Suppressor macrophage (primary cell): ENCODE results near the gene GDNF.

Source experiments
- DNase-seq, 4 experiments: peaks; one replicate each; pipeline ENCODE4 v3.0.0-alpha.2; 2020 to 2022

Gene GDNF

DNA sequence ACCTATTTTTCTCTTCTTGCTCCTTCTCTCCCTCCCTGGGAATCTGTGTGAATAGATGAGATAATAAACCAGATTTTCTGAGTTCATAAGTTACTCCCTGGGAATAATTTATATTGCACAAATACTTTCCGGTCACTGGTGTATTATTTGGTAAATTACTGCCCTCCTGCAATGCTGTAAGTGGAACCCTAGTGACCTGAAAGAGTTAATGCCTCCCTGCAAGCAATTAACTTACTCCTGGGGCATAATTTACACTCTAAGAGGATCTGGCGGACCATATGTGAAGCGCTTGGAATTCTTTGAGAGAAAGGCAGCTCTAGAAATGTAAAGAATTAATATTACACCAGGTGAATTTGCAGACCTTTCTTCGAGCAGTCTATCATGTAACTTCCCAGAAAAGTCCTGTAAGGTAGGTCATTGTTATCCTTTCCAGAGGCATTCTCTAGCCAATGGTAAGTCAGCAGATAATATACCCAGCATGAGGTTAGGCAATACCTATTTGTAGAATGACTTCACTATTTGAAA is 7.0 kb upstream of the GDNF start:
- no peak for DNase-seq

DNA sequence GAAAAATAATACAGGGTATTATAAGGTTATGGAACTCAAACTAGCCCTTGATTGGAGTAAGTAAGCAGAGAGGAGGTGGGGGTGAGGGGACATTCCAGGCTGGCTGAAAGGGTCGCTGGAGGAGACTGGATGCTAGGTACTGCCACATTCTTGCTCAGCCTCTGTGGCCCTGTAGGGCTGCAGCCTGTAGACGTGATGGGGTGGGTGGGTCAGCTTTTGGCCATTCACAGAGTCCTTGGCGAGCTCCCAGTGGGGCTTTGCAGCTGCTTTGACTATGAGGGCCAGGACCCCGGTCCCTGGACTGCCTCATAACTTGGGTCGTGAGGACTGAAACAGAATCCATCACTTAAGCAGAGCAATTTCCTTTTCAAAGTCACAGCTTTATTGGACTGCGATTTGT is 4.2 kb upstream of the GDNF start:
- no peak for DNase-seq

DNA sequence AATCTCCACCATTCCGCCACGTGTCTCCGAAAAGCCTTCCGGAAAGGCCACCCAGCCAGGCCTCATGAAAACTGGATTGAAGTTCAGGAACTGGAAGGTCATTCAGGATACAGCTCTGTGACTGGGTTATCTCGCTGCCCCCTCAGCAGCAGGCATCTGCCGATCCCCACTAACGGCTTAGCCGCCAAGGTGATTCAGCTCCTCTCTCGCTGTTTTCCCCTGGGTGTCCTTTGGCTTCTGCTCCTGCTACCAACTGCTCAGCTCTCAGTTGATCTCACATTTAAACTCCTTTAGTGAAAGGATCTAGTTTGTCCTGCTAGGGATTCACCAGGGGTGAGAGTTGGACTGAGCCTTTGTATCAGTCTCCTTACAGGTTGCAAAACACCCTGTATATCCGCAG is 2.2 kb upstream of the GDNF start:
- DNase-seq: no peak

DNA sequence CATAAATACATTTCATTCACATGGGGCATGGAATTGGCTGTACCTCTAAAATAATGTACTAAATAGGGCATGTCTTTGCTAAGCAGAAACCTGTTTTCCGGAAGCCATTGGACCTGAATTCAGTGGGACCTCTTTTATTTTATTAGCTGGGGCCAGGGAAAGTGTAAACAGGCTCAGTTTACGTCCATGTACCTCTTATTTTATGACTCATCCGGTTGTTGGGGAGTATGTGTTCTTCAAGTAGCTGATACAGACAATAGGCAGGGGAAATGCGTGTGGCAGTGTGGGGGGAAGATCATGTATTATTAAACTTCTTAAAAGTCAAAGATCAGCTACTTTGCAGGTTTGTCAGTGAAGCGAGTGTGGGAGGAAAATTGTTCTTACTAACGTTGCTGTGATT is 1.4 kb upstream of the GDNF start:
- no peak for DNase-seq

DNA sequence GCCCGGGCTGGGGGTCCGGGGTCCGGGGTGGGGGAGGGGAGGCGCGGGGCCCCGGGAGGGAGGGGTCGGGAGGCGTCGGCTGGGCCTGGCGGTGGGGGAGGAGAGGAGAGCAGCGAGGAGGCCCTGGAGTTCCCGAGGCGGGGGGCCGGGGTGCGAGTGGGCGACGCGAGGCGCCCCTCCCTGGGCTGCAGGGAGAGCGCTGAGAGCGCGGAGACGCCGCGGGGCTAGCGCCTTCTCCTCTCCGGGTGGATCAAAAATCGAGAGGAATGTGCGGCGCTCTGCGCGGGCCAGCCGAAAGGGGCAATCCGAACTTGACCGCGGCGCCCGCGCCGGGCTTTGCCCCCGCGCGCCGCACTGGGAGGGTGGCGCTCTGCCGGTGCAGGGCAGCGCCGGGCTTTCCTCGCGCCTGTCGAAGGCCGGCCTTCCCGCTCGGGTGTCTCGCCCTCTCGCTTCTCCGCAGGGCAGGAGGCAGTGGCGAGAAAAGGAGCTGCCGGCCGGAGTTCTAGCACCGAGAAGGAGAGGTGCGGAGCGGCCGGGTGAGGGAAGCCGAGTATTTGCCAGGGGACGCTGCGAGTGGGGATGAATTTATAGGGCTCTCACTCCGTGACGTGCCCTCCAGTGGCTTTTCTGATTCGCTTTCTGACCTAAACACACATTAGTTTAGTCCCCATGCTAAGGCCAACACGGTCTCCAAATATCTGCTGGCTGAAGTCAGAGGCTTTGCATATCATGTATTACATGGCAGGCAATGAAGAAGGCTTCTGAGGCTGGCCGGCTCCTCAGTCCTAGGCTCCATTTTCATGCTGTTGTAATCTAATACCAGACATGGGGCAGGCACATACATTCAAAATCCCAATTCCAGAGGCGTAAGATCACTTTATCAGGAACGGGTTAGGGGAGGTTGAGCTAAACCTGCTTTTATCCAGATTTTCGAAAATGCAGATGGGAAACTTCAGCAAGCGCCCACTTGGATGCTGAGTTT is 503 bp upstream of the GDNF start:
- peak in 1 of 4 experiments; percentile 17 for DNase-seq

DNA sequence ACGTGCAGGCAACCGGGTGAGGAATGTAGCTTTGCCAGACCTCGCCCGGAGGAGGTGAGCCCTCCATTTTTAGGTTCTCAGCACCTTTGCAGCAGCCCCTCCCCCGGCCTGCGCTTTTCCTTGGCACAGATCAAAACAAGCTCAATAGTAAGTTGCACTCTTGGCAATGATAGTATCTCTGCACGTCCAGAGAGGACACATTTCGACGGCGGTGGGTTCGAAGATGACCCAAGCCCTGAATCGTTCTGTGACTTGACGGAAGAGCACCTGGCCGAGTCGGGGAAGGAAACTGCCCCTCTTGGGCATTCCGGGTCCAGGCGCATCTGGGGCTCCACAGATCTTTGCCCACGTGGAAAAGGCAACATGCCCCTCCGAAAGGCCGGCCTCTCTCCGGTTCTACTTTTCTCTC is 904 bp downstream of the GDNF start:
- DNase-seq: no peak

DNA sequence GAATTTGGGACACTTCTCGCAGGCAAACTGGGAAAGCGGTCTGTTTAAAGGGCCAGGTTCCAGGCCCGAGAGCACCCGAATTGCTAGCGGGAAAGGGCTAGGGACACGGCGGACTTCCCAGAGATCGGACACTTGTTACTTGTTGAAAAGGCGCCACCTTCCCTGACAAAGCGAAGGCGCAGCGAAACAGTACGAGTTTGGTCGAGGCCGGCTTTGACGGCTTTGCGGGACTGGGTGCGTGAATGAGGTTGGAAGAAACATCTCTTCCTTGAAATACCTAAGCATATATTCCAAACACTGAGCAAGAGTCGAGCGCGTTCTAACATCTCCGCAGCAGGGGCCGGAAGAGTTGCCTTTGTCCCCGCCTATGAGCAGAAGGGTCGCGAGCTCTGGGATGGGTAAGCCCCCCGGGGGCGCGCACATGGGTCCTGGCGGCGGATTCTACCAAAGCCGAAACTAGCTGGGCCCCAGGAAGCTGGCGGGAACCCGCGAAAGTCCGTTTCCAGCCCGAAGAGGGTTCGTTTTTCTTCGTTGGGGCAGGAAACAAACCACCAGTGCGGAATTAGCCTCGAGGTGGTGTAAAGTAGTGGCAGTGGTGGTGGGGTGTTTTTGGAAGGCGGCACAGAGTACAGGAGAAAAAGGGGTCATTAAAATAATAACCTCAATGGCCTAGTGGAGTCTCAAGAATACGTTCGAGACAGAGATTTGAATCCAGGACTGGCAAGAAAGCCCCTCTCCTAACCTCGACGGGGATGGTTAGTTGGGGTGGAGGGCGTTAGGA is 1.5 kb downstream of the GDNF start:
- DNase-seq: peak in 2 of 4 experiments; percentile 17 to 19

DNA sequence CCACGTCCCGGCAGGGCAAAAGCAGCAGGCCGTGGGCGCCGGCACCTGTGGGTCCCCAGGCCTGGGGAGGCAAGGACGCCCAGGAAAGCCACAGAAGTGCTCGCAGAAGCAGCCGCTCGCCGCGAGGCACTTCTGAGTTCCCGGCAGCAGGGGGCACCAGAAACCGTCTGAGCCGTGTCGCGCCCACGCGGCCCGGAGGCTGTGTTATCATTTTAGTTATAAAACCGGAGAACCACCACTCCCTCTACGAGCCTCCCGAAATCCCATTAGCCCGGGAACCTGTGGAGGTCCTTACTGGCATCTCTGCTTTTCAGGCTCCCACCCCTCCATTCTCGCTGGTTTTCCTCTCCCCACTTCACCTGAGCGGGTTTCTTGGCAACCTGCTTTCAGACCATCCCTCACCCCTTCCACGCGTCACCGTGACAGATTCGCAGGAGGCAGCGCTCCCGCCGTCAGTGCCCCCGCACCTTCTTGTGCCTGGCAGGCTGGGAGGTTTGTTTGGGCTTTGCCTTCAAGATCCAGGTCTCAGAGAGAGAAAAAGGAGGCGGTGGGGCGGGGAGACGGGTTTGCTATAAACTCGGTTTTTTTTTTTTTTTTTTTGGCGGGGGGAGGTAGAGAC is 2.3 kb downstream of the GDNF start:
- DNase-seq: peak; percentile 75 to 89 (median 86)

DNA sequence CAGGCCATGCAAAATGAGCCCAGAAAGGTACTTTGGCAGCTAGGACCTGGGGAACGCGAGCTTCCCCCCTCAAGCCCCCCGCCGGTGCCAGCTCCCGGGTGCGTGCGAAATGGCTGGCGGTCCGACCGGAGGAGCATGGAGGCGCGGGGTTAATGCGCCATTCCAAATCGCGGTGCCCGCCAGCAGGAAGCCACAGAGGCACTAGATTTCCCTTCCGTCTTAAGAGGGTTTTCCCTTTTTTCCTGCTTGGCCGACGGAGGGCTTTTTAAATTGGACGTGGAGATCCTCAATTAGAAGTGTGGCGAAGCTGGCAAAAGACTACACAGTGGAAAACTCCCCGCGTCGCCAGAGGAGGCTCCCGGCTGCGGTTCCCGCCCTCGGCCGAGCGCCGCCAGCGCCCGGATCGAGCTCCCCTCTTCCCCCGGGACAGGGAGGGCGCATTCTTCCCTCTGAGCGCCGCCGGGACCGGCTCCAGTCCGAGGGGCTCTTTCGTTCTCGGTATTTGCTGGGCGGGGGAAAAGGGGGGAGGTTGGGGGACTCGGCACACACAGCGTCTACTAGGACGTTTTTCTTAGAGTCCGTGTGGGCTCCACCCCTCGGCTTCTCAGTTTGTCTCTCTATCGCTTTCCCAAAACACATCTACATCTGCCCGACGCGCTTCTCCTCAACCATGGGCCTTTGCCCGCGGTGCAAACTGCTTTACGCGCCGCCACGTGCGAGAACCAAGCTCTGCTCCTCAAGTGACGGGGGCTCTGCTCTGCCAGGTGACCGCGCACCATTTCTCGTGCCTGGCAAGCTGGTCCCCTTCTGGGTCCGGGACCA is 3.0 kb downstream of the GDNF start:
- peak in 3 of 4 experiments; percentile 3 to 29 (median 9) for DNase-seq

DNA sequence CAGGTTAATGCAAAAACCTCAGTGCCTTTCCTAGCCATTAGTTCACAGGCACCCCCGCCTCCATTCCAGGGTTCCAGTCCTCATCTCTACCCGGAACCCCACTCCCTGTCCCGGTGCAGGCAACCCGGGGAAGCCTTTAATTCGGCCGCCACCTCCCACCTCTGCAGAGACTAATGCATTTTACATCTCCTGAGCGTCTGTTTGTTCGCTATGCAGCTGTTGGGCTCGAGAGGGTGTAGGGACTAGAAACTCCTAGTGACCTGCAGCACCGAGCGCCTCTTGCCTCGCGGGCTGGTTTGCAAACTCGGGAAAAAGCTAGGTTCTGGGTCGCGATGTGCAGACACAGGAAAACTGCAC is 3.6 kb downstream of the GDNF start:
- no peak for DNase-seq

DNA sequence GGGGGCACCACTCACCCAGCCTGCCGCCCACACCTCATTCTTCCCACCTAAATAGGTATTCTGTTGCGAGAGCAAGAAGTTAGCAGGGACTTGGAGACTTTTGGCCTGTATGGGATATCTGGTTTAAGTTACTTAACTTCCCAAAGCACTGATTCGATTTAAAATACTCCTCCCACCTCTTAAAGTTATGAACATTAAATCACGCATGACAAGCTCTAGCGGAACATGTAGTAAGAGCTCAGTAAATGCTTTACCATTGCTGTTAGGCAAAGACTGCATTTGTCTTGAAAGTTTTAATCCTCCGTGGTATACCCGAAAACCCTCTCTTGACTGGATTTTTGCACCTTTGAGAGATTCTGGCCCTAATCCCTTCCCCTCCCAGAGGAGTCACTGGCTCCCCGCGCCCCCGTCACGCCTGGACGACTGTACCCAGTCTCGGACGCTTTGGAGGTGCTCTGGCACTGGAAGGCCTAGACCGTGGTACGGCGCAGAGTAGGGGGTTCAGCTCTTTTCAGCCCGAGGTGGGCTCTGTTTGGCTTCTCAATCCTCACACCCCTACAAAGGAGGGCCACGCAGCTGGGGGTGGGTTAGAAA is 4.4 kb downstream of the GDNF start:
- no peak for DNase-seq

DNA sequence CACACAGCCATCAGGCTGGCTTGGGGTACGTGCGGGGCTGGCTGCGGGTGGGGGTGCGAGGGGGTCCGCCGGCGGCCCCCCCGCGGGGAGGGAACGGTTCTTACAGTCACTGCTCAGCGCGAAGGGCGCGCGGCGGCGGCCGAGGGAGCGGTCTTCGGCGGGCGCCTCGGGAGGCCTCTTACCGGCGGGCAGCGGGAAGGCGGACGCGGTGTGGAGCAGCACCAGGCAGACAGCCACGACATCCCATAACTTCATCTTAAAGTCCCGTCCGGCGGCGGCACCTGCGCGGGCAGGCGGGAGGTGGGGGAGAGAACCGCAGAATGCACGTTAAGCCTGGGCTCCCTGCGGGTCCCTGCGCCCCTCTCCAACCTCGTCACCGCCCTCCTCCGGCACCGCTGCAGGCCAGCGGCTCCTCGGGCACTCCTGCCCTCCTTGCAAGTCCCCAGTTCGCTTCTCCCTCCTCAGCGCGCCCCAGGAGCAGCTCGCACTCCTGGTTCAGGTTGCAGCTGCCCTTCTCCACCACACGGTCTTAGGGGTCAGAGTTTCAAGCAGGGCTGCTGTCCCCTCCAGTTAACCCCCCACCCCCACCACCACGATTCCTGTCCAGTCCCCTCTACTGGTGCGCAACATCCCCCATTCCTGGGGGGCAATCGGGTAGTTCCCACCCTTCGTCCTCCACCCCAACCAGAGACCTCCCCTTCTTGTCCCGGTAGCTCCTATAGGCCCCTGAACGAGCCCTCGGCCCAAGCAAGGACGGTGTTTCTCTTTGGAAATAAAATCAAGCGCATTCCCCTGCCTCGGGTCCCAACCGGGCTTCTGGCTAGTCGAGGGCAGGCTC is 5.1 kb downstream of the GDNF start:
- peak in 1 of 4 experiments; percentile 6 for DNase-seq

DNA sequence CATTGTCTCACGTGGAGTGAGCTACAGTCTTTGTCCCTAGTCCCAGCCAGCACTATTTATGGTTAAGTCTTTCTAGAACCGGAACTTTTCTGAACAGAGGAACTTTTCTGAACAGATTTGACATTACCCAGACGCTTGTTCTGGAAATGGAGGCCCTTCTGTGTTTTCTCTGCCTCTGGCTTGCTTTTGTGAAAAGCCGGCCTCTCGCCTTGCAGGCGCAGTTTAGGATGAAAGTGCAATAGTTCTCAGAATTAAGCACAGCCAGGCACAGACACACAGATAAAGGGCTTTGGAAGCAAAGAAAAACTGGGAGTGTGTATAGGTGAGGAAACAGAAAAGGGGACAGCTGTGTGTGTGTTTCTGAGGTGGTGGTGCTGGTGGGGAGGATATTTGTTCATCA is 5.9 kb downstream of the GDNF start:
- DNase-seq: no peak

DNA sequence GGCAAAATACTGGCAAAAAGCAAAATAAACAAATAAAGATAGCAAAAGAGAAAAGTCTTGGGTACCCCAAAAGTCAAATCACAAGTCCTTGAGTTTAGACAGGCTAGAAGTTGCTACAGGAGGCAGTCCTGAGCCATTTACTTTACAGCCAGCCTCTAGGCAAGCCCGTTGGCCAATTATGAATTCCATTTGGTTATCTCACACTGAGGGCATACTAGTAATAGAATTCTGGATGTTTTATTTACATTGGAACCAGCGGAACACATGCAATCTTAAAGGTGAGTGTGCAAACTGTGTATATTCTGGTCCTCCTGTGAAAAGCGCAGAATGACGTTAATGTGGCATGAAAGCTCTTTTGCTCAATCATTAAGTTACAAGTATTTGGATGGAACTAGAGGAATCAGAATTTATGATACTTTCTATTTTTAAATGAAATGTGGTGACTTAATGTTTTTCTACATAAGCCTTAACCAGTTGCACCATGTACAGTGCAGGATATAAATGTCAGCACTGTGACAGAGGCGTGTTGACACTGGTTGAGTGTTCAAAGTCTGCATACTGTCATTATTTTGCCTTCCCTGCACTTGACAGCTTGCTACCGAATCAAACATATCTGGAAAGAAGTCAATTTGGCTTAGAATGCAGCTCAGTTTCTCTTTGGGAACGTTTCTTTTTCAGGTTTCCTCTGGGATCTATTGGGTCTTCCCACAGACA is 7.9 kb downstream of the GDNF start:
- DNase-seq: no peak

DNA sequence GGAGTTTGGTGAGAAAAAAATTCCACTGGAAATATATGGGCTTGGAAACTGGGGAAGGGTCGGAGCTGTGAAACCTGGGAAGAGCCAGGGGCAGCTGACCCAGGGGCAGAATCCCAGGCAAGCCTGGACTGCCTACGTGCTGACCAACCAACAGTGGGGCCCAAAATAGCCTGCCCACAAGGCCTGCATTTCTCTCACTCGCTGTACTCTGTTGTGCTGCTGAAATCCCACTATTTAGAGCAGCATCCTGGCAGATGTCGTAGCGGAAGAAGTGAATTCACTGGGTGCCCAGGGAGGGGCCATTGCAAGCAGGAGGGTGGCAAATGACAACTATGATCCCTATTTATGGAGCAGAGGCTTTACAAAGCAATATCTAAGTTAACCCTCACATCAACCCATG is 9.5 kb downstream of the GDNF start:
- no peak for DNase-seq

DNA sequence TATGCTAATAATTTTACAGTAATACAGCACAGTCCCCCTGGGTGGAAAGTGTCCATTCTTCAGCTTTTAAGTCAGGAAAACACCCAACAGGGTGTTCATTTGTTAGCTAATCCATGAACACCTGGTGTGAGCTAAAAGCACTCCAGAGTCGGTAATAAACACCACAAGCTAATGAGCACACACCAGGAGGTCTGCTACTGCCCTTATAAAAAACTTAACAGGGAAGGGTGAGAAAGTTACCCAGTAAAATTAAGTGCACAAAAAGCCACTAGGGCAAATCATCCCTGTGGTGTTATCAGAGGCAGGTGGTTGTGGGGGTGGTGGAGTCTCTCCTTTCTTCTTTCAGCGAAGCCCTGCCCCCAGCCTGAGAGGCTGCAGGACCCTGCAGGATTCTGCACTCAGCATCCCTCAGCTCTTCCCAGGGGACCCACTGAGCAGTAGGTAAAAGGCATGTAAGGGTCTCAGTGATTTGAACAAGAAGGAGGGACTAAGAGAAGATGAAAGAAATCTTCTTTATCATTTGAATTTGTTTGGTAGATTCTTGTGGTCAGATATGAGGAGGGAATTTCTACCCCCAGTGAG is 14.4 kb downstream of the GDNF start:
- no peak for DNase-seq

DNA sequence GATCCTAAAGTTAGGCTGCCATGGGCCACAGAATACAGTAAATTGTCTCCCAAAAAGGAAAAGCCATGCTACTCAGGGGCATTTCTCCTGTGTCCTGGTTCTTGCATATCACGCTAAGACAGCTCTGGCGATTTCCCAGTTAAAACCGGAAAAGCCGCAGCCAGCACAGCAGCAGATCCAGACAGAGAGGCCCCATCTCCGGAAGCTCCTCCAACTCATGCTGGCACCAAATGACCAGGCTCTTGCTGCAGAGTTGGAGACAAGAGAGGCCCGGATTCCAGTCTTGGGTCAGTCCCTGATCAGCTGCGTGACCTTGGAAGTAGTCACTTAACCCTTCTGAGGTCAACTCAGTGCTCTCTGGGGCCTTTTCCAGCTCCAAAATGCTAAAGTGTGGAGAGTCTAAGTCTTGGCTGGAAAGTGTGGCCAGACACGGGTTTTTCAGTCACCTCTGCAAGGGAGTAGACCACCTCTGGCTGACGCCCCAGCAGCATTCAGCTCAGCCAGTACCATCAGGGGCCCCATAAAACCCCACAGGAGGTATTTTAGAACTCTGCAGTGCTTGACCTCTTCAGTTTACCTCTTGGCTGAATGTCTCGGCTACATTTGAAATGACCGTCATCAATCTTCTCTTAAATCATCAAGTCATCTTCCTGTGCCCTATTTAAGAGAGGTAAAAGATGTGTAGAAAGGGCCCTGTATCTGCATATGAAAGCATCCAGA is 16.2 kb downstream of the GDNF start:
- DNase-seq: no peak

DNA sequence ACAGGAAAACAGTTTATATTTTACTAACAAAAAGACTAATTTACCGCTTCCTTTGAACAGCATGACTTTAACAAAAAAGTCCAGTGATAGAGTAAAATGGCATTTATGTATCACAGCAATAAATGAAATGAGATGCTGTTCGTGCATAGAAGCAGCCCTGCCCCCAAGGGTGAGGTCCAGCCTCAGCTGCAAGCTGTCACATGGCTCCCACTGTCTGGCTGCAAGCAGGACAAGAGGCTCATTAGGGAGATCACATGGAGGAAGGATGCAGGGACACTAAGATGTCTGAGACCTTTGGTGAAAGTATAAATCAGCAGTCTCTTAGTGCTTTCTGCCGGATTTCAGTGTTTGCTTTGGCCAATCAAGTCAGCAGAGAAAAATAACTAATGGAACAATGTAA is 23.0 kb downstream of the GDNF start:
- no peak for DNase-seq

DNA sequence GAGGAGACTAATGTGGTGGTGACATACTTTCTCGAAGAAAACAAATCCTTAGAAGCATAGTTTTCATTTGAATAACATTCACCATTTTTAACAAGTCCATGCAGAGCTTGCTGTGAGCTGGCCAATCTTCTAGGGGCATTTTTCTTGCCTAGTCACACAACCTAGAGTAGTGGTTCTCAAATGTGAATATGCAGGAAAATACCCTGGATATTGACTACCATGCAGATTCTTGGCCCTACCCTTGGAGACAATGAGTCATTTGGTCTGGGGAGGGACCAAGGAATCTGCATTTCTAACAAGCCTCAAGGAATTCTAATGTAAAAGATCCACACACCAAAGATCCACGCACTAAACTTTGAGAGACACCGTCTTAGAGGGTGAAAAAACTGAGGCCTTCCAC is 23.5 kb downstream of the GDNF start:
- DNase-seq: no peak
